Ascending aorta (tissue), 2 donors: ENCODE results near the gene KRTAP5-5. TPM values are rescaled to one million over a fixed set of nuclear protein-coding genes. Genes with fewer than 3 reads are reported as not detected.
"Not testable (repeated sequence)": the region's sequence is repeated elsewhere in the genome, so short reads cannot be mapped to it uniquely, and the experiment has no call there.

Experiments
- DNase-seq, 2 donors: peaks; one replicate each; pipeline ENCODE4 v3.0.0-alpha.2; 2019; ENCODE audit warnings: low spot score in 2 of 2
- H3K27ac ChIP-seq, 2 donors: fragments of 200-600 bp; sonication (generic); one replicate each; pipeline ENCODE4 v1.5.1; 2016 to 2017; ENCODE audit warnings: mild to moderate bottlenecking in 1 of 2
- H3K27me3 ChIP-seq: fragments of 200-600 bp; sonication (generic); one replicate; pipeline ENCODE4 v1.5.1; 2017
- H3K36me3 ChIP-seq, 2 donors: fragments of 200-600 bp; sonication (generic); one replicate each; pipeline ENCODE4 v1.5.1; 2016
- H3K4me1 ChIP-seq, 2 donors: fragments of 200-600 bp; sonication (generic); one replicate each; pipeline ENCODE4 v1.5.1; 2016 to 2017; ENCODE audit warnings: mild to moderate bottlenecking in 1 of 2
- H3K4me3 ChIP-seq, 2 donors: fragments of 200-600 bp; sonication (generic); one replicate each; pipeline ENCODE4 v1.5.1; 2016 to 2017; ENCODE audit warnings: mild to moderate bottlenecking in 1 of 2
- H3K9me3 ChIP-seq, 2 donors: fragments of 200-600 bp; sonication (generic); one replicate each; pipeline ENCODE4 v1.5.1; 2016
- CTCF ChIP-seq, 3 experiments: fragments of 200-600 bp in 2 of 3; fragments of 450-650 bp in 1 of 3; sonication (generic) in 2 of 3; IDR thresholded peaks; one replicate each; pipeline ENCODE4 v1.5.1; 2016 to 2019; ENCODE audit warnings: antibody characterized with exemption in 3 of 3, mild to moderate bottlenecking in 1 of 3, moderate library complexity in 1 of 3
- intact Hi-C: fragments of 100-400 bp; cut with DNase I; formaldehyde crosslinking; loops from one replicate; pipeline ENCODE4 v1.15.1; 2023
- total RNA-seq: library from RNA; depleted of rRNA; stranded (reverse); fragments of >200 nt; gene quantifications from one replicate; pipeline ENCODE4 v1.1.0, GENCODE V29; 2016

The KRTAP5-5 gene
- total RNA-seq, 1 donor from 2014 or later: not detected

- no peaks in the 10 kb centered on the region for H3K36me3 ChIP-seq
- no peak for TF ChIP-seq CTCF (IDR thresholded peaks at IDR 0.05)
- intact Hi-C loops: no loop called here
These were observed 39.6 kb upstream of the KRTAP5-5 start for GRCh38 chr11:1589996-1590395.

GRCh38 chr11:1592628-1593027 is 36.9 kb upstream of the KRTAP5-5 start:
- intact Hi-C loops: no loop called here
- Histone ChIP-seq H3K36me3 (no peaks in the 10 kb centered on the region), H3K9me3 (no peaks in the 10 kb centered on the region), H3K27me3 (no peaks in the 10 kb centered on the region), H3K27ac (no peak overlapping the region), H3K4me3 (no peak overlapping the region), H3K4me1 (no peaks in the 10 kb centered on the region)
- TF ChIP-seq CTCF (IDR thresholded peaks at IDR 0.05): no peak
- no peak for DNase-seq

More at GRCh38 chr11:1589996-1590395, 39.6 kb upstream of the KRTAP5-5 start:
- H3K9me3 ChIP-seq: no peaks in the 10 kb centered on the region
- H3K27me3 ChIP-seq: no peaks in the 10 kb centered on the region
- no peak for DNase-seq
- no peaks in the 10 kb centered on the region for H3K4me1 ChIP-seq
- no peak overlapping the region for H3K4me3 ChIP-seq
- no peak overlapping the region for H3K27ac ChIP-seq

DNA sequence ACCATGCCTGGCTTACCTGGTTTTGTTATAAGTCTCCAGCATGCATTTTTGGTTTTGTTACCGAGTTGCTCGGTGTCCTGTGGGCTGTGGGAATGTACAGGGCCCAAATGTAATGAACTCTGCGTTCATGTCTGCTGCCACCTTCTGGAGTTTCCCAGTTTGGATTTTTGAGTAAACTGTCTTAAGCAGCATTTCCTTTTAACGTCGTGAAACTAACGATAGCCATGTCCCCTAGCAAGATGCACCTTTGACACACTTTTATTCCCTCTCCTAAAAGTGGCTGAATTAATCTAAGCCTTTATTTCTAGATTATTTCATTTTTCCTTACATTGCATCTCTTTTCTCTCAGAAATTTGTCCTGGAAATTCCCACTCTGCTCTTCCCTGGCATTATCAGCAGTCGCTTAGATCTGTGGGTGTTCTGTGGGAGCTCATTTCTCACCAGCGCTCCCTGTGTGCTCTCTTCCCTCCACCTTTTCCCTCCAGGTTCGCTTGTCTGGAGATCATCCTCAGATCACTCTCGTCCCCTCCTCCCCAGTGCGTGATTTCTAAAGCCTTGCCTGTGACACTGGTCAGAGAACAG is 33.5 kb upstream of the KRTAP5-5 start:
- H3K9me3 ChIP-seq, H3K27me3 ChIP-seq, intact Hi-C loops, H3K27ac ChIP-seq, DNase-seq, H3K4me1 ChIP-seq, H3K36me3 ChIP-seq, H3K4me3 ChIP-seq: not testable (repeated sequence)

DNA sequence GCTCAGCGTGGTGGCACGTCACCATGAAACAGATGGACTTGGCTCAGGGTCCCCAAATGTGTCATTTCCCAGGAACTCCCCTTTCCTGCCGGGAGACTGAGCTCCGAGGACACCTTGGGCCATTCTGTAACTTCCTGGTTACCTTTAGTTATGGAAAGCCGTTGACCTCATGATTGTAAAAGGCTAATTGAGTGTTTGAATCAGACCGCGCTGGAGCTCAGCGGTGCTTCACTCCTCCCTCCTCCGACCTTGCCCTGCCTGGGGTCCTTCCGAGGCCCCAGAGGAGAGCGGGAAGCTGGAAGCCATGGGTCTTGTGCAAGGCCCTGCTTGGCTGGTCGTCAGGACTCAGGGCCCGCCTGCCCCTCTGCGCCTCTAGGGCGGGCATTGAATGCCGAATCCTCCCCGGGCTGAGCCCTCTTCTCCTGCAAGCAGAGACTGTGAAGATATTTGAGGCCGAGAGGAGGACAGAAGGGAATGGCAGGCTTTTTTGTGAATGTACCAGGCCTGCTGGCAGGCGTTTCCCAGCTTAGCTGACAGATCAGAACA is 32.9 kb upstream of the KRTAP5-5 start:
- H3K27me3 ChIP-seq, DNase-seq: not testable (repeated sequence)

DNA sequence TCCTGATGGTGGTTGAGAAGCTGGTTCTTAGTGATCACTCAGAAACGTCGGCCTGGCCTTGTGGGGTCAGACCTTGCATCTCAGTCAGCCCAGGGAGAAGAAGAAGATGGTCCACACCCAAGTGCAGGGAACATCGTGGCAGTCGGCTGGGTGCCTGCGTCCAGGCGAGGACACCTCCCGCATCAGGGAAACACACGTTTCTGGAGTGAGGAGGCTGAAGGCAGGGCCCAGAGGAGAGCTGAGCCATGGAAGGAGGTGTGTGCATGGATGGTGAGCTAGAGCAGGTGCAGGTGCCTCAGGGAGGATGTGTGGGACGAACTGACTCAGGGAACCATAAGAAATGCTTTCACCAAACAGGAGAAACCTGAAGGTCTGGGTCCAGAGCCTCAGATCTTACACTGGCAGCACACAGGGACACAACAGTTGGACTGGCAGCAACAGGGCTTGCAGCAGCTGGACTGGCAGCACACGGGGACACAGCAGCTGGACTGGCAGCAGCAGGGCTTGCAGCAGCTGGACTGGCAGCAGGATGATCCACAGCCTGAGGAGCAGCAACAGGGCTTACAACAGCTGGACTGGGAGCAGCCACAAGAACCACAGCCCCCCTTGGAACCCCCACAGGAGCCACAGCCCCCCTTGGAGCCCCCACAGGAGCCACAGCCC is 32.1 kb upstream of the KRTAP5-5 start:
- TF ChIP-seq CTCF (IDR thresholded peaks at IDR 0.05): no peak
- no peaks in the 10 kb centered on the region for H3K27me3 ChIP-seq

More for the DNA sequence above, 32.9 kb upstream of the KRTAP5-5 start:
- intact Hi-C loops, H3K27ac ChIP-seq, H3K4me1 ChIP-seq, H3K9me3 ChIP-seq, H3K36me3 ChIP-seq, H3K4me3 ChIP-seq: not testable (repeated sequence)

GRCh38 chr11:1597994-1598380 is 31.6 kb upstream of the KRTAP5-5 start, which contains the start of gene KRTAP5-2:
KRTAP5-2 (minus strand) TSS chr11:1598294; CDS start chr11:1598250, 44 bp downstream.
- intact Hi-C loops: no loop called here

More for the DNA sequence above, 32.1 kb upstream of the KRTAP5-5 start:
- Histone ChIP-seq H3K4me1 (no peaks in the 10 kb centered on the region), H3K36me3 (no peaks in the 10 kb centered on the region), H3K27ac (no peak overlapping the region), H3K9me3 (no peaks in the 10 kb centered on the region), H3K4me3 (no peak overlapping the region)
- intact Hi-C loops: no loop called here
- no peak for DNase-seq

GRCh38 chr11:1598406-1598805 is 31.2 kb upstream of the KRTAP5-5 start:
- H3K27me3 ChIP-seq, H3K4me1 ChIP-seq, DNase-seq, H3K9me3 ChIP-seq, intact Hi-C loops, H3K4me3 ChIP-seq, H3K27ac ChIP-seq, H3K36me3 ChIP-seq: not testable (repeated sequence)

More at GRCh38 chr11:1597994-1598380, 31.6 kb upstream of the KRTAP5-5 start, which contains the start of gene KRTAP5-2:
- H3K27ac ChIP-seq: no peak within 1 kb of the TSS
- H3K36me3 ChIP-seq: no peaks in the 10 kb centered on the region
- no peak for TF ChIP-seq CTCF (IDR thresholded peaks at IDR 0.05)
- no peaks in the 10 kb centered on the region for H3K27me3 ChIP-seq
- no peak for DNase-seq
- H3K4me3 ChIP-seq: no peak within 1 kb of the TSS
- no peaks in the 10 kb centered on the region for H3K4me1 ChIP-seq
- no peaks in the 10 kb centered on the region for H3K9me3 ChIP-seq
